ENCODE results near the gene MCF2L. TPM values are rescaled to one million over a fixed set of nuclear protein-coding genes. Genes with fewer than 3 reads are reported as not detected.

The MCF2L gene
- total RNA-seq, 2 donors from 2014 or later: 37.4 to 74.8 TPM

DNA sequence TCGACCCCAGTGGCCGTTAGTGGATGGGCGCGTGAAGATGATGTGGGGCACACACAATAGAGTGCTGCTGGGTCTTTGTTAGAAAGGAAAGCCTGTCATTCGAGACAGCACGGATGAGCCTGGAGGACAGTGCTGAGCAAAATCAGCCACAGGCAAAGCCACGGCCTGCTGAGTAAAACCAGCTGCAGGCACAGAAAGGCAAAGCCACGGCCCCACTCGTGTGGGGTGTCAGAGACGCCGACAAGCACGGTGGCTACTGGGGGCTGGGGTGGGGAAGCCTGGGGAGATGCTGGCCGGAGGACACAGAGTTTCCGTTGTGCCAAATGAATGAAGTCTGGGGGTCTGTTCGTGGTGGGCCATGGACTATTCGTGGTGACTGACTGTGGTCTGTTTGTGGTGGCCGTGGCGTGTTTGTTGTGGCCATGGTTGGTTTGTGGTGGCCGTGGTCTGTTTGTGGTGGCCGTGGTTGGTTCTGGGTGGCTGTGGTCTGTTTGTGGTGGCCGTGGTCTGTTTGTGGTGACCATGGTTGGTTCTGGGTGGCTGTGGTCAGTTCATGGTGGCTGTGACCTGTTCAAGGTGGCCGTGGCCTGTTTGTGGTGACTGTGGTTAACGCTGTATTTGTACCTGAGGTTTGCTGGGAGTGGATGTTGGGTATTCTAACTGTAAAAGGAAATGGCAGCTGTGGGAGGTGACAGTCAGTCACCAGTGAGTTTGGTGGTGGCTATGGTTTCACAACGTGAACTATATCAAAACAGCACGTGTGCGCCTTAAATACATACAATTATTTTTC, 36.3 kb downstream of the MCF2L start:
- TF ChIP-seq CTCF (IDR thresholded peaks at IDR 0.05) (no peak), POLR2A (IDR thresholded peaks at IDR 0.05) (no peak)
- Histone ChIP-seq H3K27me3 (no peaks in the 10 kb centered on the region), H3K9me3 (no peaks in the 10 kb centered on the region), H3K4me1 (peaks cover 16% of the 10 kb centered on the region), H3K4me3 (no peak overlapping the region), H3K36me3 (replicated peaks in 1 of 2; ENCODE audit: insufficient read depth in 1 of 2, low read depth in 2 of 2) (no peaks in the 10 kb centered on the region), H3K27ac (no peak overlapping the region)
- ATAC-seq (no peak), DNase-seq (no peak)
- intact Hi-C loops (cut with DNase I): no loop called here
- whole genome bisulfite sequencing, 2 donors: 88 to 91% methylated on average over 24 to 25 of the region's 26 CpGs

GRCh38 chr13:113005997-113006396, 37.0 kb downstream of the MCF2L start:
- Histone ChIP-seq H3K27me3 (no peaks in the 10 kb centered on the region), H3K36me3 (replicated peaks in 1 of 2; ENCODE audit: insufficient read depth in 1 of 2, low read depth in 2 of 2) (no peaks in the 10 kb centered on the region), H3K4me3 (no peak overlapping the region), H3K9me3 (no peaks in the 10 kb centered on the region), H3K27ac (no peak overlapping the region), H3K4me1 (peaks cover 14% of the 10 kb centered on the region)
- 69 to 88% methylated on average over 2 to 15 of the region's 15 CpGs for WGBS, 2 donors
- ATAC-seq (no peak), DNase-seq (no peak)
- TF ChIP-seq POLR2A (IDR thresholded peaks at IDR 0.05) (no peak), CTCF (IDR thresholded peaks at IDR 0.05) (no peak)
- intact Hi-C loops (cut with DNase I): no loop called here

GRCh38 chr13:113006660-113007059, 37.6 kb downstream of the MCF2L start:
- WGBS, 2 donors: 87 to 92% methylated on average over 10 to 16 of the region's 16 CpGs
- no peak for DNase-seq
- no peak for TF ChIP-seq POLR2A (IDR thresholded peaks at IDR 0.05)
- TF ChIP-seq CTCF (IDR thresholded peaks at IDR 0.05): no peak
- no peak for ATAC-seq
- no peak overlapping the region for H3K27ac ChIP-seq
- H3K4me1 ChIP-seq: peaks cover 8% of the 10 kb centered on the region
- intact Hi-C loops (cut with DNase I): no loop called here
- no peak overlapping the region for H3K4me3 ChIP-seq
- H3K9me3 ChIP-seq: no peaks in the 10 kb centered on the region
- no peaks in the 10 kb centered on the region for H3K36me3 ChIP-seq (replicated peaks in 1 of 2; ENCODE audit: insufficient read depth in 1 of 2, low read depth in 2 of 2)
- H3K27me3 ChIP-seq: no peaks in the 10 kb centered on the region

GRCh38 chr13:113008851-113009250, 39.8 kb downstream of the MCF2L start:
- WGBS, 2 donors: 90 to 93% methylated on average over 32 to 33 of the region's 33 CpGs
- peaks cover 10% of the 10 kb centered on the region for H3K4me1 ChIP-seq
- ATAC-seq (no peak), DNase-seq (no peak)
- H3K27me3 ChIP-seq: no peaks in the 10 kb centered on the region
- H3K4me3 ChIP-seq: no peak overlapping the region
- intact Hi-C loops (cut with DNase I): no loop called here
- H3K36me3 ChIP-seq (replicated peaks in 1 of 2; ENCODE audit: insufficient read depth in 1 of 2, low read depth in 2 of 2): no peaks in the 10 kb centered on the region
- H3K9me3 ChIP-seq: no peaks in the 10 kb centered on the region
- no peak for TF ChIP-seq CTCF (IDR thresholded peaks at IDR 0.05)
- TF ChIP-seq POLR2A (IDR thresholded peaks at IDR 0.05): no peak
- H3K27ac ChIP-seq: no peak overlapping the region

All from body of pancreas (tissue), 4 donors.